Anterior cingulate cortex (tissue), 58 donors: ENCODE data around the gene ZNF48.
A peak's percentile ranks its signal among the peaks of the same experiment; 100 is the strongest.

Source experiments
- DNase-seq, 58 donors: peaks; one replicate each; lab custom pipeline; 2025; lab: John Stamatoyannopoulos, UW

ZNF48 gene

DNA sequence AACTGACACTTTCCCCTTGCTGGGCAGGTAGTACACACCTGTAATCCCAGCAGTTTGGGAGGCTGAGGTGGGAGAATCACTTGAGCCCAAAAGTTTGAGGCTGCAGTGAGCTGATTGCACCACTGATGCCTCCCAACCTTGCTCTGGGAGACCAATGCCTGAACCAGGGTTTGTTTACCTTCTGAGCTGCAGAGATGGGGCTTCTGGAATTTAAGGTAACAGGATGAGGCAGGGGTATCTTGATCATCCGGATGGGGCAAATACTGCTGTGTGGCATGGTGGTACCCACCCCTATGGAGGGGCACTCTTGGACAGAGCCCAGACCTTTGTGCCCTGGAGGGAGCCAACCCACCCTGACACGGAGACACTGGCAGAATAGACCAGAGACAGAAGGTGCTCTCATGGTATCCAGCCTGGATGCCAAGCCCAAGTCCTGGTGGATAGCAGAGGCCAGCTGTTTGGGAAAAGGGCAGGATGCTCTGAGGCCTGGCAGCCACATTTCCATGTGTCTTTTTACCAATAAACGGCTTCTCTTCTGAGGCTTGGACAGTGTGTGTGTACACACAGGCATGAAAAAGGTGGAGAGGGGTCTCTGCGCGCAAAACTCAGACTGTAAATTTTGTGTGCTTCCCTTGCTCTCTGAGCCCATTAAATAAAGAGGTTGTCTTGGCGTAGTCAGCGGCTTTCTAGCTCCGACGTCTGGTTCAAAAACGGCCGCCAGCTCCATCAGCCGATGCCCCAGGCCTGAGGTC, 4.4 kb downstream of the ZNF48 start:
- no peak for DNase-seq

DNA sequence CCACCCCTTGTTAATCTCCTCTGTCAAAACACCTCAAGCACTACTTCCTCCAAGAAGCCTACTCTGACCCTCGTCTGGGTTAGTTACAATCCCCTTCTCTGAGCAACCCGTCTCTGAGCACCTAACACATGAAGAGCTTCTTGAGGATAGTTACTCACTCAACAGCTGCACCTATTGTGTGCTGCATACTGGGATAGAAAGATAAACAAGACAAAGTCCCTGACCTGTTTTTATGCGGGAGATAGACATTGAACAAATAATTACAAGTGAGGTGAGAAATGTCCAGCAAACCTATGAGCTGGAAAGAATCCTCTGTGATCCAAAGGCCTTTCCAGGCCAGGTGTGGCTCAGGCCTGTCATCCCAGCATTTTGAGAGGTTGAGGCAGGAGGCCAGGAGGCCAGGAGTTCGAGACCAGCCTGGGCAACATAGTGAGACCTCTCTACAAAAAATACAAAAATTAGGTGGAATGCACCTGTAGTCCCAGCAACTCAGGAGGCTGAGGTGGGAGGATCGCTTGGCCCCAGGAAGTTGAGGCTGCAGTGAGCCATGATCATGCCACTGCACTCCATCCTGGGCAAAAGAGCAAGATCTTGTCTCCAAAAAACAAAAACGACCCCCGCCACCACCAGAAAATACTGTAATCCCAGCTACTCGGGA, 6.7 kb downstream of the ZNF48 start:
- no peak for DNase-seq

DNA sequence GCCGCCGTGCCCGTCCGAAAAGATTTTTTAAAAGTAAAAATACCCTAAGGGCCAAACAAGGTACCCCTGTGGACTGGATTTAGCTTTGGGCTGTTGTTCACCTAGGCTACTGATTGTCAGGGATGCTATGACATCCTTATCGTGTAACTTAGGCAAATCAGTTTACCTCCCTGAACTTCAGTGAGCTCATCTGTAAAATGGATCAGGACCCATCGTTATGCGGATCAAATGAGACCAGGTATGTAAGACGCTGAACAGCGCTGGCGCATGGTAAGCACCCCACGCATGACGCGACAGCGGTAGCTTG, 11.5 kb downstream of the ZNF48 start:
- DNase-seq = no peak

DNA sequence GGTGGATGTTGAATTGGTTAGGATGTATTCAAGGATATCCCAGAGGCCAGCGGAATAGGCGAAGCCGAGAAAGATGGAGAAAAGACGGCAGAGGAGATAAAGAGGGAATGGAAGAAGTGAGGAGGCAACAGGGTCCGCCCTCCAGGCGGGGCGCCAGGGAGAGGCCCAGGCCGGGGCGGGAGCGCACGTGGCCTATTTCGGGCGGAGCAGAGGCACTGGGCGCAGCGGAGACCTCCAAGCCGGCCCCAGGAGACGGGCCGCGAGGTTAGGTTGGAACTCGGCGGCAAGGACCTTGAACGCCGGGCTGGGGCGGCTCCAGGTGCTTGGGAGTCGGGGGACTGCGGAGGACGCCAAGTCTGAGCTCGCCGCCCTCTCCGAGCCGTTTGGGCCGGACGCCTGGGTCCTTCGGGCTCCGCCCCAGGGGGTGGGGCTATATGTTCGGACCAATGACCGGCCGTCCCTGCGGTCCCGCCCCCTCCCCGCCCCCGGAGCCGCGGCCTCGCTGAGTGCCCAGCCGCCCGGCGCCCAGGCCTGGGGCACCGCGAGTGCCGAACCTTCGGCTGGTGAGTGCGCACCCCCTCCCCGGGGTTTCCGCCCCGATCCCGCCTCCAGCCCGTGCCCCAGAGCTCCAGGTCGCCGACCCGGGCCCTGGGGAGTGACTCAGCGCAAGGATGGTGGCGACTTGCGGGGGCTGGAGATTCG, 12.0 kb downstream of the ZNF48 start, which contains the start of gene ZNF771:
ZNF771 (plus strand) TSS at position 505 of the 702 bp plus-strand sequence. CDS start 448 bp downstream, outside the sequence.
- DNase-seq = peak; percentile 62 to 96 (median 89)

DNA sequence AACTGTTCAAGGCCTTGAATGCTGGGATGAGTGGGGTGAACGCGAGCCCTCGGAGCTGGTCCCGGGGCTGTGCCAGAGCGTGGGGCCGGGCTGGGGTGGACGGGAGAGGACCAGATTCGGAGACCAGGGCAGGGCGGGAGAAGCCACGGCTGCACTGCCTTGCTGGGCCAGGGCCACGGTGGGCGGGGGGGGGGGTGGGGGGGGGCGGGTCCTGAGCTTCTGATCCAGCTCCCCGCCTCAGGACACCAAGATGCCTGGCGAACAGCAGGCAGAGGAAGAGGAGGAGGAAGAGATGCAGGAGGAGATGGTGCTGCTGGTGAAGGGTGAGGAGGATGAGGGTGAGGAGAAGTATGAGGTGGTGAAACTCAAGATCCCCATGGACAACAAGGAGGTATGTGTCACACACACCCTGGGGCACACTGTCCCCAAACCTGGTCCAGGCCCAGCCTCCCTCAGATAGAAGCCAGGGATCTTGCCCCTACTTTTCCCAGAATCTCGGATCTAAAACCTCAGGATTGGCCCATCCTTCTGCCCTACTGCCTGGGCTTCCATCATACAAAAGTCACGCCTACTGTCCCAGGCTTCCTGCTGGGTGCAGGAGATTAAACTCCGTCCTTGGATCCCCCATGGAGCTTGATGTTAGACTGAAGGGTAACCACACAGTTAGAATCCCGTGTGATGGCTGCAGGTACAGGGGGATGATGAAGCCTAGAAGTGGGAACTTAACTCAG, 12.7 kb downstream of the ZNF48 start:
- DNase-seq = peak in 6 of 58 donors; percentile 32 to 67 (median 46)

DNA sequence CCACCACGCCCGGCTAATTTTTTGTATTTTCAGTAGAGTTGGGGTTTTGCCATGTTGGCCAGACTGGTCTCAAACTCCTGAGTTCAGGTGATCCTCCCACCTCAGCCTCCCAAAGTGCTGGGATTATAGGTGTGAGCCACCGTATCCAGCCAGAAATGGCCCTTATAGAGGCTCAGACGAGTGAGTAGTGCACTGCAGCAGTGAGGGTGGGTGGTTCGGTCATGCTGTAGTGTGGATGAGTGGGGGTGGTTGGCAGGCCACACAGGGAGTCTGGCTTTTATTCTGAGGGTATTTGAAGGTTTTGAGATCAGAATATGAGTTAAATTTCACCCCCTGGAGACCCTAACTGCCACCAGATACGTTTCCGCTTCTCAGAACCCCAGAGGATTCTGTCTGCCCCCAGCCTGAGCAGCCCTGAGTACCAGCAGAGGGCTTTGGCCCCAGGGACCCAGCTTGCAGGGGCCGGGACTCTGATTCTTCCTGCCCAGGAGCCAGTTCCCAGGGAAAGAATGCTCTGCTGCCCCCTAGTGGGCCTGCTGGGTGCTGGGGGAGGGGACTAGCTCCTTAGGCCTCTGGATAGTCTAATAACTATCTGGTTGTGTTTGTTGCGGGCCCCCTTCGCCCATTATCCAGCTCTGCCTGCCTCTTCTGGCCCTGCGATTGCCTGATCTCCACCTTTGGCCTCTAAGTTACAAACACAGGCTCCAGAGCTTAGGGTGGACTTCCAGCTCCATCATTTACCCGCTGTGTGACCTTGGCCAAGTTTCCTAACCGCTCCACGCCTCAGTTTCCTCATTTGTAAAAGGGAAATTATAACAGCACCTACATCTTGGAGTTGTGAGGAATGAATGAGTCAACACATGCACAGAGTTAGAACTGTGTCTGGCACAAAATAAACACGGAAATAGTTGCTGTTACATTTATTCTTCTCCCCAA, 14.2 kb downstream of the ZNF48 start:
- DNase-seq = peak in 56 of 58 donors; percentile 26 to 93 (median 80)

DNA sequence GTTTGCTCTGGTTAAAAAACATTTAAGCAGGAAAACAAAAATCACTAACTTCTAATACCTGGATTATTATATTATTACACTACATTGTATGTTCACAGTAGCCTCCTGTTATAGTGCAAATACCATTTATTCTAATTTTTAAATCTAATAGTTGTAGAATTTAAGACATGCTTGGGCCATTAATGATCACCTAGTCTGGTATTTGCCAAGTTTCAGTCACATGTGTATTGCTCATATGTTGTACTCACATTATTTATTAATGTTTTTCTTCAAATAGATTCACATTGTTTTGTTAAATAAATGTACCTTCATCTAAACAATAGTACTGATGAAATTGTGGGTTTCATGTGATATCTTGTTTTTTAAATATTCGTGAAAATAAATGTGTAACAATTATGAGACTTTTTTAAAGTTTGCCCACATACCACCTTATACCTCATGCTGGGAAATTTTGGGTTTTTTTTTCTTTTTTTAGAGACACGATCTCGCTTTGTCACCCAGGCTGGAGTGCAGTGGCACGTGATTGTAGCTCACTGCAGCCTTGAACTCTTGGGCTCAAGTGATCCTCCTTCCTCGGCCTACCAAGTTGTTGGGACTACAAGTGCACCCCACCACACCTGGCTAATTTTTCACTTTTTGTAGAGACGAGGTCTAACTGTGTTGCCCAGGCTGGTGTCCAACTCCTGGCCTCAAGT, 18.0 kb downstream of the ZNF48 start:
- no peak for DNase-seq

DNA sequence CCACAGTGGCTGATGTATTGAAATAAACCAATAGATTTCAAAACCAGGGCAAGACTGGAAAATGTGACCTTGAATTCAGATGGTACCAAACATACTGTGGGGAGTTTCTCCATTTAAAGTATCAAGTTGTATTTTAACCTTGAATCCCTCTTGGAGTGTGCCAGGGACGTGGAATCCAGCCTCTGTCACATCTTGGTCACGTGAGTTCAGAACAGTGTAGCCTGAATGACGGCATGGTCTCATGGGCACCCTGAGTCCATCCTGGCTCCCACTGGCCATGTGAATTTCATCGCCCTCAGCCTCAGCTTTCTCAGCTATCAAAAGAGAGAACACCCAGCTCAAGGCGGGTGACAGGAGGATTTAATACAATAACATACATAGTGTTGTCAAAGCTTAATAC, 18.9 kb downstream of the ZNF48 start:
- DNase-seq = no peak

DNA sequence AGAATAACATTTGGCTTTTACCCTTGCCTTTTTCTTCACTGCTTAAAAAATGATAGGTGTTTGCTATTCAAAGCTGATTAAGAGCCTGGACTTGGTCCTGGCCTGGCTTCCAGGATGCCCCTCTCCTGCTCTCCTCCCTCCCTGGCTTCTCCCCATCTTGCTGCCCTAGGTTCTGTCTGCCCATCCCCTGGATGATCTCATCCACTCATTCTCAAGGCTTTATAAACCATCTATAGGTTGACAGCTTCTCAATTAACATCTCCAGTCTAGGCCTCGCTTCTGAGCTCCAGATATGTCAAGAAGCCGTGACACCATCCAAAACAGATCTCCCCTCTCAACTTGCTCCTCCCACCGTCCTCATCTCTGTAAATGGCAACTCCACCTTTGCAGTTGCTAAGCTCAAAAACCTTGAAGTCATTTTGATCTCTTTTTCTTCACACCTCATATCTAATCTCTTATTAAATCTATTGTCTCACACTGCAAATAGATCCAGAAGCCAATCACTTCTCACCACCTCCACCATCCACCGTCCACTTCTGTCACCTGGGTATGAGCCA, 20.9 kb downstream of the ZNF48 start:
- DNase-seq = no peak

DNA sequence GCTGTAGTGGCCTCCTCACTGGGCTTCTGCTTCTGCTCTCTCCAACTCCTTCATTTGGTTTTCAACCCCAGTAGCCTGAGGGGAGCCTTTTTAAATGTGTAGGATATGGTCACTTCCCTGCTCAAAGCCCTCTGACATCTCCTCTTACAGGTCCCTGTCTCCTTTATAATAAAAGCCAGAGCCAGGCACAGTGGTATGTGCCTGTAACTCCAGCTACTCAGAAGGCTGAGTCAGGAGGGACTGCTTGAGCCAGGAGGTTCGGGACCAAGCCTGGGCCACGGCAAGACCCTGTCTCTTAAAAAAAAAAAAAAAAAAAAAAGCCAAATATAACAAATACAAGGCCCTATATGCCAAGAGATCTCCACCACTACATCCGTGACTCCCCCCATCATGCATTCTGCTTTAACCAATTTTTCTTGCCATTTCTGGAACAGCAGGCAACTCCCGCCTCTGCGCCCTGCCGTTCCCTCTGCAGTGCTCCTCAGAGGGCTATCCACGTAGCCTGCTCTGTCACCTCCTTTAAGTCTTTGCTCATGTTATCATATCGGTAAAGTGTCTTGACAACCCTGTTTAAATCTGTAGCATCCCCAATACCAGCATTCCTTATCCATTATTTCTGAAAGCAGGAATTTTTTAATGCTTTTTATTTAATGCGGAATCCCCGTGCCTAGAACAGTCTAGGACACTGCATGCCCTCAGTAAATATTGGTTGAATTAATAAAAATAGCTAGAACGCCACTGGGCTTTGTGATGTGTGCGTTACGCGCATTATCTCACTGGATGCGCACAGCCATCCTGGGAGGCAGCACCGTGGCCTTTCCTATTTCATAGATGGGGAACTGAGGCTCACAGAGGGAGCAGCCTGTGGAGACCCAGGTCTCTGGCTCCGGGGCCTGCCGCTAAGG, 21.7 kb downstream of the ZNF48 start:
- DNase-seq = peak in 4 of 58 donors; percentile 43 to 56 (median 47)

DNA sequence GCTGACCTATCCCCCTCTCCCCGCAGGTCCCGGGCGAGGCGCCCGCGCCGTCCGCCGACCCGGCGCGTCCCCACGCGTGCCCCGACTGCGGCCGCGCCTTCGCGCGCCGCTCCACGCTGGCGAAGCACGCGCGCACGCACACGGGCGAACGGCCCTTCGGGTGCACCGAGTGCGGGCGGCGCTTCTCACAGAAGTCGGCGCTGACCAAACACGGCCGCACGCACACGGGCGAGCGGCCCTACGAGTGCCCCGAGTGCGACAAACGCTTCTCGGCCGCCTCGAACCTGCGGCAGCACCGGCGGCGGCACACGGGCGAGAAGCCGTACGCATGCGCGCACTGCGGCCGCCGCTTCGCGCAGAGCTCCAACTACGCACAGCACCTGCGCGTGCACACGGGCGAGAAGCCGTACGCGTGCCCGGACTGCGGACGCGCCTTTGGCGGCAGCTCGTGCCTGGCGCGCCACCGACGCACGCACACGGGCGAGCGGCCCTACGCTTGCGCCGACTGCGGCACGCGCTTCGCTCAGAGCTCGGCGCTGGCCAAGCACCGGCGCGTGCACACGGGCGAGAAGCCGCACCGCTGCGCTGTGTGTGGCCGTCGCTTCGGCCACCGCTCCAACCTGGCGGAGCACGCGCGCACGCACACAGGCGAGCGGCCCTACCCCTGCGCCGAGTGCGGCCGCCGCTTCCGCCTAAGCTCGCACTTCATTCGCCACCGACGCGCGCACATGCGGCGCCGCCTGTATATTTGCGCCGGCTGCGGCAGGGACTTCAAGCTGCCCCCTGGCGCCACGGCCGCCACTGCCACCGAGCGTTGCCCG, 22.5 kb downstream of the ZNF48 start:
- peak in 53 of 58 donors; percentile 35 to 85 (median 69) for DNase-seq

DNA sequence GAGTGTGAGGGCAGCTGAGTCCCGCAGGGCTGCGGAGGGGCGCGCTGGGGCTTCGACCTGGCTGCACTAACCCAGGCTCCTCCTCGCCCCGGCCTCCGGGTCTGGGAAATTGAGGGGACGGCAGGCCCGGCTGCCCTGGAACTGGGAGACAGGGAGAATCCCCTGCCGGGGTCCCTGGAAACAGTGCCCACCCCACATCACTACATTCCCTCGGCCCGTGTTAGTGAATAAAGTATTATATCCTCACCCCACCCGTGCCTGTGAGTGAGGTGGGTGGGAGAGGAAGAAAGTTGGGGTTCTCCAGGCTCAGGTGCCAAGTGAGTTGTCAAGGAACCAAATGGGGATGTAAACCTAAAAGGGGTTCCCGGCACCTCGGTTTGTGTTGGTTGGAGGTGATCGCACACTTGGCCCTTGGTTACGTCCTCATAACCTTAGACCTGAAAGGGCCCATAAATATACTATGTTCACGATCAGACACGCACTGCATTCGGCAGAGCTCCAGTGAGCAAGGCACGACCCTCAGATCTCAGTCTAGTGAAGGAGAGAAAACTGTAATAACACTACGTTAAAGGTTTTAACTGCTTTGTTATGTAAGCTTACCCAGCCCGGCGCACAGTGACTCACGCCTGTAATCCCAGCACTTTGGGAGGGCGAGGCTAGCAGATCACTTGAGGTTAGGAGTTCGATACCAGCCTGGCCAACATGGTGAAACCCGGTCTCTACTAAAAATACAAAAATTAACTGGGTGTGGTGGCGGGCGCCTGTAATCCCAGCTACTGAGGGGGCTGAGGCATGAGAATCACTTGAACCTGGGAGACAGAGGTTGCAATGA, 23.3 kb downstream of the ZNF48 start:
- DNase-seq = peak in 2 of 58 donors; percentile 12 to 42

DNA sequence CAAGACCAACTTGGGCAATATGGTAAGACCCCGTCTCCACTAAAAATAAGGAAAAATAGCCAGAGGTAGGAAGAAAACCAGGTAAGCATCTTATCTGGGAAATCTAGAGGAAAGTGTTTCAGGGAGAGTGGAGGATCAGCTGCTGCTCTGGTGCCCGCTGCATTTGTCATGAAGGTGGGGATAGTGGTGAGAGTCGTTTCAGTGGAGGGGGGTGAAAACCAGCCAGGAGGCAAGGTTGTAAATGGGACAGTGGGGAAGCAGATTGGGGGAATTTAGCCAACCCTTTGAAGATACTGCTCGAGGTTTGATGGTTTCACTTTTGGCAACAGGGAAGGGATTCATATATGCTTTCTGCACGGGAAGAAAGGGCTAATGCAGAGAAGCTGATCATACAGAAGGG, 25.8 kb downstream of the ZNF48 start:
- DNase-seq = no peak

DNA sequence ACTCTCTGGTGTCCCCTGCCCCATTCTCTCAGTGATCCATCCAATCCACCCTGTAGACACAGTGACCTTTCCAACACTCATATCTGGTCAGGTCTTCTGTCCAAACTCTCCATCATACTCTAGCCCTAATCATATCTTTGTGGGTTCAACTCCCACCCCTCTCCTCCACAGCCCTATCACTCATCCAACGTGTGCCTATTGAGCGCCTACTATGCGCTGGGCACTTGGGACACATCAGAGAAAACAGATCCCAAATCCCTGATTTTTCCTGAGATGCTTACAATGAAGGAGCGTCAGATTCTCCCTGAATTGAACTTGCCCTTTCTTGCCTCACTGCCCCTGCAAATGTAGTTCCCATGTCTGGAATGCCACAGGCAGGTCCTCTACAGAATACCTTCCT, 32.8 kb downstream of the ZNF48 start:
- DNase-seq = no peak

DNA sequence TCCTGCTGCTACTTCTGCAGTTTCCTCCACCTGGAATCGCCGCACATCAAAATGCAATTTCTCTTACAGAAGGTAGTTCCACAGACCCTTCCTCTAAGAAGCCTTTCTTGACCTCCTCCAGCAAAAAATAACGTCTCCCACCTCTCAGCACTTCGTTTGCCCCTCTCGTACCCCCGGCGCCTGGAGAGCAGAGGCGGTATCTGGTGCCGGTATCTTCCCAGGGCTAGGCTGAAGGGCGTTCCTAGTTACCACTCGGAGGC, 34.1 kb downstream of the ZNF48 start:
- no peak for DNase-seq
